HL-60 (cell line): ENCODE data around the gene CDC42BPB.

Source experiments
- DNase-seq, 2 experiments: peaks; one replicate each; pipeline ENCODE4 v3.0.0-alpha.2; 2010 to 2020; ENCODE audit warnings: low read depth in 1 of 2, low spot score in 1 of 2
- H3K27ac ChIP-seq: fragments of 250-450 bp; sonication (Bioruptor Pico); replicated peaks from 2 replicates; pipeline ENCODE4 v1.5.1; 2020; ENCODE audit warnings: mild to moderate bottlenecking, moderate library complexity
- H3K27me3 ChIP-seq: fragments of 250-450 bp; sonication (Bioruptor Pico); 2 replicates; pipeline ENCODE4 v1.5.1; 2021; ENCODE audit warnings: mild to moderate bottlenecking, moderate library complexity; ENCODE audit not compliant: insufficient read depth, poor library complexity, severe bottlenecking
- H3K4me3 ChIP-seq: replicated peaks from 2 replicates; pipeline ENCODE4 v1.5.1; 2011; ENCODE audit warnings: mild to moderate bottlenecking, control low read depth, low read length; ENCODE audit not compliant: insufficient read depth
- GABPA ChIP-seq: IDR thresholded peaks from 2 replicates; pipeline ENCODE4 v1.6.1; 2012; ENCODE audit warnings: low read depth
- POLR2AphosphoS5 ChIP-seq: IDR thresholded peaks from 2 replicates; pipeline ENCODE4 v1.6.1; 2012; ENCODE audit warnings: low read depth
- SPI1 ChIP-seq: IDR thresholded peaks from 2 replicates; pipeline ENCODE4 v1.6.1; 2012; ENCODE audit warnings: low read depth, mild to moderate bottlenecking, borderline replicate concordance
- TF ChIP-seq, protein P1 (sequence below): IDR thresholded peaks from 2 replicates; pipeline ENCODE4 v1.6.1; 2012; ENCODE audit warnings: low read depth; ENCODE audit not compliant: insufficient replicate concordance
- TF ChIP-seq, protein P2 (sequence below): IDR thresholded peaks from one replicate; pipeline ENCODE4 v1.5.1; 2011; ENCODE audit warnings: low read length, control low read depth, inconsistent platforms; ENCODE audit not compliant: insufficient read depth

CDC42BPB gene

DNA sequence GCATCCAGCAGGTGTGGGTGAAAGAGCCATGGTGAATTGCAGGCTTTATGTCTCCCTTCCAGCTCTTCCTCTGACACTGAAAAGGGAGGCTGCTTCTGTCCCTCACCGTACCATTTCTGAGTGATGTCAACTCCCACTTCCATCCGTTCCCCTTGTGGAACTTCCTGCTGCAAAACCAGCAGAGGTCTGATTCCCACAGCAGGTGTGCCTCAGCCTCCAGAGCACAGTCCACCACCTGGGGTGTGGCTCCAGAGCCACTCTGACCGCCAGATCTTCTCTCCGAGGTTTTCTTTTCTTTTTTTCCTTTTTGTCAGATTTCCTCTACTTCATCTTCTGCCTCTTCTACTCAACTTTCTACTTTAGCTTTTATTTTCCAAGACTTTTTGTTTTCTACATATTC lies 62.7 kb downstream of the CDC42BPB start:
- TF ChIP-seq SPI1 (no peak), GABPA (no peak), POLR2AphosphoS5 (no peak)
- TF ChIP-seq, protein P1, sequence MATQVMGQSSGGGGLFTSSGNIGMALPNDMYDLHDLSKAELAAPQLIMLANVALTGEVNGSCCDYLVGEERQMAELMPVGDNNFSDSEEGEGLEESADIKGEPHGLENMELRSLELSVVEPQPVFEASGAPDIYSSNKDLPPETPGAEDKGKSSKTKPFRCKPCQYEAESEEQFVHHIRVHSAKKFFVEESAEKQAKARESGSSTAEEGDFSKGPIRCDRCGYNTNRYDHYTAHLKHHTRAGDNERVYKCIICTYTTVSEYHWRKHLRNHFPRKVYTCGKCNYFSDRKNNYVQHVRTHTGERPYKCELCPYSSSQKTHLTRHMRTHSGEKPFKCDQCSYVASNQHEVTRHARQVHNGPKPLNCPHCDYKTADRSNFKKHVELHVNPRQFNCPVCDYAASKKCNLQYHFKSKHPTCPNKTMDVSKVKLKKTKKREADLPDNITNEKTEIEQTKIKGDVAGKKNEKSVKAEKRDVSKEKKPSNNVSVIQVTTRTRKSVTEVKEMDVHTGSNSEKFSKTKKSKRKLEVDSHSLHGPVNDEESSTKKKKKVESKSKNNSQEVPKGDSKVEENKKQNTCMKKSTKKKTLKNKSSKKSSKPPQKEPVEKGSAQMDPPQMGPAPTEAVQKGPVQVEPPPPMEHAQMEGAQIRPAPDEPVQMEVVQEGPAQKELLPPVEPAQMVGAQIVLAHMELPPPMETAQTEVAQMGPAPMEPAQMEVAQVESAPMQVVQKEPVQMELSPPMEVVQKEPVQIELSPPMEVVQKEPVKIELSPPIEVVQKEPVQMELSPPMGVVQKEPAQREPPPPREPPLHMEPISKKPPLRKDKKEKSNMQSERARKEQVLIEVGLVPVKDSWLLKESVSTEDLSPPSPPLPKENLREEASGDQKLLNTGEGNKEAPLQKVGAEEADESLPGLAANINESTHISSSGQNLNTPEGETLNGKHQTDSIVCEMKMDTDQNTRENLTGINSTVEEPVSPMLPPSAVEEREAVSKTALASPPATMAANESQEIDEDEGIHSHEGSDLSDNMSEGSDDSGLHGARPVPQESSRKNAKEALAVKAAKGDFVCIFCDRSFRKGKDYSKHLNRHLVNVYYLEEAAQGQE = no peak
- TF ChIP-seq, protein P2, sequence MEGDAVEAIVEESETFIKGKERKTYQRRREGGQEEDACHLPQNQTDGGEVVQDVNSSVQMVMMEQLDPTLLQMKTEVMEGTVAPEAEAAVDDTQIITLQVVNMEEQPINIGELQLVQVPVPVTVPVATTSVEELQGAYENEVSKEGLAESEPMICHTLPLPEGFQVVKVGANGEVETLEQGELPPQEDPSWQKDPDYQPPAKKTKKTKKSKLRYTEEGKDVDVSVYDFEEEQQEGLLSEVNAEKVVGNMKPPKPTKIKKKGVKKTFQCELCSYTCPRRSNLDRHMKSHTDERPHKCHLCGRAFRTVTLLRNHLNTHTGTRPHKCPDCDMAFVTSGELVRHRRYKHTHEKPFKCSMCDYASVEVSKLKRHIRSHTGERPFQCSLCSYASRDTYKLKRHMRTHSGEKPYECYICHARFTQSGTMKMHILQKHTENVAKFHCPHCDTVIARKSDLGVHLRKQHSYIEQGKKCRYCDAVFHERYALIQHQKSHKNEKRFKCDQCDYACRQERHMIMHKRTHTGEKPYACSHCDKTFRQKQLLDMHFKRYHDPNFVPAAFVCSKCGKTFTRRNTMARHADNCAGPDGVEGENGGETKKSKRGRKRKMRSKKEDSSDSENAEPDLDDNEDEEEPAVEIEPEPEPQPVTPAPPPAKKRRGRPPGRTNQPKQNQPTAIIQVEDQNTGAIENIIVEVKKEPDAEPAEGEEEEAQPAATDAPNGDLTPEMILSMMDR = no peak
- no peak overlapping the region for H3K27ac ChIP-seq
- H3K27me3 ChIP-seq = no peaks in the 10 kb centered on the region
- H3K4me3 ChIP-seq = no peak overlapping the region
- DNase-seq = no peak

GRCh38 chr14:102993523-102993922 lies 63.8 kb downstream of the CDC42BPB start:
- Histone ChIP-seq H3K27me3 (no peaks in the 10 kb centered on the region), H3K27ac (no peak overlapping the region), H3K4me3 (no peak overlapping the region)
- no peak for DNase-seq
- TF ChIP-seq, protein P2 = no peak
- TF ChIP-seq SPI1 (no peak), GABPA (no peak), POLR2AphosphoS5 (no peak)
- TF ChIP-seq, protein P1 = no peak

DNA sequence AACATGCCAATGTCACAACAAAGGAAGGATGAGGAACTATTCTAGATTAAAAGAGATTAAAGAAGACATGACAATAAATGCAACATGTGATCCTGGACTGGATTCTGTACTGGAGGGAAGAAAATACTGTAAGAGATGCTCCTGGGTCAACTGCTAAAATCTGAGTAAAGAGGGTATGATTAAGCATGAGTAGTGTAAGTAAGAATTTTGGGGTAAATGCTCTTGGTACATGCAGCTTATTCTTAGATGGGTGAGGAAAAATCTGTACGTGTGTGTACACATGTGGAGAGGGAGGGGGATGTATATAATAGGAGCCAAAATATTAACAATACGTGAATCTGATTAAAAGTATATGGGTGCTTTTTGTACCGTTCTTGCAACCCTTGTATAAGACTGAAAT lies 66.0 kb downstream of the CDC42BPB start:
- Histone ChIP-seq H3K27me3 (no peaks in the 10 kb centered on the region), H3K27ac (no peak overlapping the region), H3K4me3 (no peak overlapping the region)
- no peak for TF ChIP-seq SPI1
- TF ChIP-seq, protein P1 = no peak
- TF ChIP-seq, protein P2 = no peak
- no peak for TF ChIP-seq POLR2AphosphoS5
- TF ChIP-seq GABPA = no peak
- no peak for DNase-seq
